Psoas muscle (tissue), 8 donors: ENCODE measurements around the gene MROH2A. TPM values are rescaled to one million over a fixed set of nuclear protein-coding genes. Genes with fewer than 3 reads are reported as not detected.

ENCODE experiments used
- ATAC-seq, 4 donors: fragments of 200-7000 bp; cut with Tn5 transposase; one replicate each; pipeline ENCODE4 v1.9.1; 2020; ENCODE audit warnings: moderate library complexity in 3 of 4, mild to moderate bottlenecking in 2 of 4
- DNase-seq, 2 donors: peaks; one replicate each; pipeline ENCODE4 v3.0.0-alpha.2; 2020
- H3K27ac ChIP-seq: fragments of 200-600 bp; one replicate; pipeline ENCODE4 v1.8.0; 2022
- H3K27me3 ChIP-seq, 3 donors: fragments of 200-600 bp in 1 of 3; one replicate each; pipeline versions ENCODE4 v1.6.1 to v1.8.0; 2013 to 2022; ENCODE audit warnings: low read length in 2 of 3, mild to moderate bottlenecking in 2 of 3, moderate library complexity in 1 of 3; ENCODE audit not compliant: insufficient read depth in 3 of 3
- H3K36me3 ChIP-seq, 2 donors: fragments of 200-600 bp in 1 of 2; one replicate each; pipeline versions ENCODE4 v1.6.1 to v1.8.0; 2013 to 2022; ENCODE audit warnings: low read depth in 1 of 2, mild to moderate bottlenecking in 1 of 2, moderate library complexity in 1 of 2; ENCODE audit not compliant: insufficient read depth in 1 of 2
- H3K4me1 ChIP-seq: fragments of 200-600 bp; one replicate; pipeline ENCODE4 v1.8.0; 2022
- H3K4me3 ChIP-seq: fragments of 200-600 bp; one replicate; pipeline ENCODE4 v1.8.0; 2022; ENCODE audit warnings: mild to moderate bottlenecking
- H3K9me3 ChIP-seq: fragments of 200-600 bp; one replicate; pipeline ENCODE4 v1.8.0; 2022
- WGBS, 3 donors: extraction: QIAGEN DNeasy Blood & Tissue Kit; methylation state at CpG; one replicate each; pipeline versions ENCODE4 v1.1.6 to v1.1.7; 2013; 5-methylcytosine and 5-hydroxymethylcytosine counted together
- intact Hi-C, 2 donors: fragments of 100-400 bp; cut with DNase I; formaldehyde crosslinking; loops; one replicate each; pipeline versions ENCODE4 v1.11.0 to v1.14.2; 2022
- polyA plus RNA-seq, 3 donors: library from polyadenylated mRNA; stranded (reverse); fragments of 200-250 nt; gene quantifications; one replicate each; pipeline ENCODE4 v1.2.3, GENCODE V29; 2013
- total RNA-seq, 4 donors: library from RNA; stranded (reverse); fragmentation: NEBNext Ultra II Directional in 2 of 4; extraction: Animal tissue kit (Norgen Biotek cat#: 25700) in 2 of 4; gene quantifications; one replicate each; pipeline versions ENCODE4 v1.2.1 to v1.2.4, GENCODE V29; 2021 to 2023
- TF ChIP-seq, protein P1 (sequence below): fragments of 200-600 bp; IDR thresholded peaks from one replicate; pipeline ENCODE4 v1.8.0; 2022; ENCODE audit warnings: antibody characterized with exemption
- donor health status: healthy with polysubstance abuse.
- donor health status: DM: no; HTN: no; CAD: no; lungs with moderate emphysema.
- donor health status: Bipolar disorder and iron deficiency.
- donor health status: healthy.
- donor health status: DM: yes; HTN: yes; CAD: no.
- donor health status: DM: no; HTN: no; CAD: no.
- donor health status: DM: no; HTN: no; CAD: no.
- donor health status: DM: yes; HTN: yes; CAD: no.

The MROH2A gene
- total and polyA plus RNA-seq, 7 donors = not detected

DNA sequence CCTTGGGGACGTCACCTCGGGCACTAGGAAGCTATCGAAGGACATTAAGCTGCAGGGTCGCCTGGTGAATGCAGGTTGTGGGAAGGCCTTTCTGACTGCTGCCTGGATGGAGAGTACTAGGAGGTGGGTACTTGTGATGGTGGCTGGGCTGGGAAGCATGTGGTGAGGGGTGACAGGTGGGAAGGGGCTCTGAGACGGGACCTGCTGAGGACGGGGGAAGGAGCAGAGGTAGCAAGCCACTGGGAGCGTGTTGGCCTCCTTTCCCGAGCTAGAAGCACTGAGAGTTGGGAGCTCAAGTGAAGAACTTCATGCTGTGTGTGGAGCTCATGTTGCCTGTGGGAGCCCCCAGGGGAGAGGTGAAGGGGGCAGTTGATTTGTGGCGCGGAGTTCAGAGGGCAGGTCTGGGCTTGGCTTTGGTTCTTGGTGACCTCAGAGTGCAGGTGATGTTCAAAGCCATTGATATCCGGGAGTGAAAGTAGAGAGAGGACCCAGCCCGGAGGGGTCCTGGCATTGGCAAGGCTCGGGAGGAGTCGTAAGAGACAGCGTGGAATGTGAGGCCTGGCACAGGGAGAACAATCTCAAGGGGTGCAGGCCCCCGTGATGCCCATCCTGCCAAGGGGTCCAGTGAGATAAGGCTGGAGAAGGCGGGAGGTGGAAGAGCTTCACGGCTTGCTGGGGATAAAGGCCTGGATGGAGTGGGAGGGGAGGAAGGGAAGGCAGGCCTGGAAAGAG lies 13.2 kb downstream of the MROH2A start:
- ATAC-seq (no peak), DNase-seq (no peak)
- Histone ChIP-seq H3K36me3 (no peaks in the 10 kb centered on the region), H3K27ac (no peak overlapping the region), H3K4me1 (no peaks in the 10 kb centered on the region), H3K9me3 (no peaks in the 10 kb centered on the region), H3K27me3 (no peaks in the 10 kb centered on the region), H3K4me3 (no peak overlapping the region)
- TF ChIP-seq, protein P1, sequence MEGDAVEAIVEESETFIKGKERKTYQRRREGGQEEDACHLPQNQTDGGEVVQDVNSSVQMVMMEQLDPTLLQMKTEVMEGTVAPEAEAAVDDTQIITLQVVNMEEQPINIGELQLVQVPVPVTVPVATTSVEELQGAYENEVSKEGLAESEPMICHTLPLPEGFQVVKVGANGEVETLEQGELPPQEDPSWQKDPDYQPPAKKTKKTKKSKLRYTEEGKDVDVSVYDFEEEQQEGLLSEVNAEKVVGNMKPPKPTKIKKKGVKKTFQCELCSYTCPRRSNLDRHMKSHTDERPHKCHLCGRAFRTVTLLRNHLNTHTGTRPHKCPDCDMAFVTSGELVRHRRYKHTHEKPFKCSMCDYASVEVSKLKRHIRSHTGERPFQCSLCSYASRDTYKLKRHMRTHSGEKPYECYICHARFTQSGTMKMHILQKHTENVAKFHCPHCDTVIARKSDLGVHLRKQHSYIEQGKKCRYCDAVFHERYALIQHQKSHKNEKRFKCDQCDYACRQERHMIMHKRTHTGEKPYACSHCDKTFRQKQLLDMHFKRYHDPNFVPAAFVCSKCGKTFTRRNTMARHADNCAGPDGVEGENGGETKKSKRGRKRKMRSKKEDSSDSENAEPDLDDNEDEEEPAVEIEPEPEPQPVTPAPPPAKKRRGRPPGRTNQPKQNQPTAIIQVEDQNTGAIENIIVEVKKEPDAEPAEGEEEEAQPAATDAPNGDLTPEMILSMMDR = no peak
- intact Hi-C loops = no loop called here
- WGBS, 3 donors = 64 to 72% (median 71%) methylated on average over 18 of the region's 18 CpGs

- Histone ChIP-seq H3K27me3 (no peaks in the 10 kb centered on the region), H3K27ac (no peak overlapping the region), H3K36me3 (no peaks in the 10 kb centered on the region), H3K4me1 (no peaks in the 10 kb centered on the region), H3K4me3 (no peak overlapping the region), H3K9me3 (no peaks in the 10 kb centered on the region)
- DNase-seq = no peak
- WGBS, 3 donors = 66 to 80% (median 73%) methylated on average over 7 to 9 of the region's 9 CpGs
- intact Hi-C loops = no loop called here
- TF ChIP-seq, protein P1 = no peak
- no peak for ATAC-seq
Measured at GRCh38 chr2:233791883-233792329, 13.8 kb downstream of the MROH2A start.

DNA sequence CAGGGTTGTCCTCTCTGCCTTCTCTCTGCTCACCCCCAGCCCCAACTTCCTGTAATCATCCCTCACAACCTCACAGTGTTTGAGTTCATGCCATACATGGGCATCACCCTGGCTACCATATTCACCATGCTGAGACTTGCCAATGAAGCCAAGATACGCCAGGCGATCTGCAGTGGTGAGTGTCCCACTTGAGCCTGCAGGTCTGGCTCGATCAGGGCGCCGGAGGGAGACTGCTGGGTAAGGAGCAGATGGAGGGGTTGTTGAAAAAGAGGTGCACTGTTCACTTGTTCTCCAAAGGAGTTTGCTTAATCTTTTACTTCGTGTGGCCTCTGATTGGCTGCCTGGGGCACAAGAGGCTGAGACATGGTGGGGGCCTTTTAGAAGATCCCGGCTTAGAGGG lies 14.6 kb downstream of the MROH2A start:
- WGBS, 3 donors = 80 to 92% (median 91%) methylated on average over 7 of the region's 7 CpGs

DNA sequence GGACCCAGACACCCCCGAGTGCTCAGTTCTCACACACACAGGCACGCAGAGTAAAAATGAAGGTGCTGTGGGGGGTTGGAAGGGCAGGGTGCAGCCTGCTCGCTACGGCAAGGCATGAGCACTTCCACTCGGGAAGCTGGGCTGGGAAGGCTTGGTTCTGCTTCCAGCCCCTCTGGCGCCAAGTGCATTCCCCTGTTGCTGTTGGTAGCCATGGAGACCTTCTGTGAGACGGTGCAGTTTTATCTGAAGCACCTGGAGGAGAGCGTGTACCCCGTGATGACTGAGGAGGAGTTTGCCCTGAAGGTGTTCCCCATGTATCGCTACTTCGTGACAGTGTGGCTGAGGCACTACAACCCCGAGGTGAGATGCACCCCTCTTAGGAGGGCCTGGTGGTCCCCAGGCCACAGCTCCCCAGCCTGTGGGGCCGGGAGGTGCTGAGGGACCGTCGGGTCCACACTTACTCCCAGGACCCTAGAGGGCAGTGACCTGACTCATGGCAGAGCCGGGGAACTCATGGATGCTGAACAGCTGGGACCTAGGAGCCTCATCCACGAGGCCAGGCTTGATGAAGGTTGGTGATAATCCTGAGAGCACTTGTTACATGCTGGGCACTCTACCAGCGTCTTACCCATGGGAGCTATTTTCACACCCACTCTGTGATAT lies 15.5 kb downstream of the MROH2A start:
- intact Hi-C loops = no loop called here
- H3K4me1 ChIP-seq = no peaks in the 10 kb centered on the region
- WGBS, 3 donors = 74 to 75% (median 75%) methylated on average over 18 of the region's 18 CpGs
- DNase-seq = no peak
- no peak overlapping the region for H3K4me3 ChIP-seq
- H3K36me3 ChIP-seq = no peaks in the 10 kb centered on the region
- TF ChIP-seq, protein P1 = no peak
- H3K27ac ChIP-seq = no peak overlapping the region
- no peak for ATAC-seq
- H3K9me3 ChIP-seq = no peaks in the 10 kb centered on the region
- no peaks in the 10 kb centered on the region for H3K27me3 ChIP-seq

More for the DNA sequence above, 14.6 kb downstream of the MROH2A start:
- Histone ChIP-seq H3K9me3 (no peaks in the 10 kb centered on the region), H3K4me3 (no peak overlapping the region), H3K4me1 (no peaks in the 10 kb centered on the region), H3K27me3 (no peaks in the 10 kb centered on the region), H3K27ac (no peak overlapping the region), H3K36me3 (no peaks in the 10 kb centered on the region)
- ATAC-seq (no peak), DNase-seq (no peak)
- intact Hi-C loops = no loop called here
- TF ChIP-seq, protein P1 = no peak
